K562 (cell line): ENCODE results near the gene MS4A1. TPM values are rescaled to one million over a fixed set of nuclear protein-coding genes. Genes with fewer than 3 reads are reported as not detected.

Source experiments
- ATF4 ChIP-seq: fragments of 450-650 bp; formaldehyde crosslinking; IDR thresholded peaks from 2 replicates; pipeline ENCODE4 v1.4.0; 2022; ENCODE audit warnings: mild to moderate bottlenecking, moderate library complexity
- DACH1 ChIP-seq: fragments of 450-650 bp; IDR thresholded peaks from 2 replicates; pipeline ENCODE4 v1.6.1; 2018; ENCODE audit not compliant: partially characterized antibody
- DMBX1 ChIP-seq: fragments of 250-450 bp; sonication (Bioruptor Pico); IDR thresholded peaks from 2 replicates; pipeline ENCODE4 v1.8.0; 2022; ENCODE audit warnings: inconsistent platforms, mild to moderate bottlenecking, moderate library complexity, borderline replicate concordance
- HDAC1 ChIP-seq, 2 experiments: fragments of 450-650 bp; IDR thresholded peaks; 2 replicates each; pipeline ENCODE4 v1.6.1; 2016 to 2017; ENCODE audit warnings: inconsistent platforms in 1 of 2, mild to moderate bottlenecking in 1 of 2, moderate library complexity in 1 of 2
- MNT ChIP-seq, 2 experiments: fragments of 450-650 bp; conservative IDR thresholded peaks; 2 replicates each; pipeline ENCODE4 v1.6.1; 2017; ENCODE audit warnings: mild to moderate bottlenecking in 2 of 2, moderate library complexity in 2 of 2
- NR2C2 ChIP-seq, 2 experiments: fragments of 200-800 bp in 1 of 2; sonication (Bioruptor generic) in 1 of 2; sonication (generic) in 1 of 2; formaldehyde crosslinking in 1 of 2; IDR thresholded peaks; 2 replicates each; pipeline versions ENCODE4 v1.6.1 to v1.8.0; 2016 to 2022; ENCODE audit warnings: mild to moderate bottlenecking in 1 of 2, missing compliant biosample characterization in 1 of 2, missing genetic modification characterization in 1 of 2, missing genetic modification reagents in 1 of 2
- SMAD4 ChIP-seq: fragments of 250-450 bp; sonication (Bioruptor Pico); conservative IDR thresholded peaks from 2 replicates; pipeline ENCODE4 v1.8.0; 2021; ENCODE audit warnings: inconsistent platforms, mild to moderate bottlenecking, moderate library complexity
- SNIP1 ChIP-seq: fragments of 450-650 bp; IDR thresholded peaks from 2 replicates; pipeline ENCODE4 v1.7.1; 2017; ENCODE audit warnings: low read depth, mild to moderate bottlenecking
- STAT5B ChIP-seq: fragments of 250-450 bp; sonication (Bioruptor Pico); IDR thresholded peaks from 2 replicates; pipeline ENCODE4 v1.8.0; 2021; ENCODE audit warnings: mild to moderate bottlenecking, inconsistent platforms
- polyA plus RNA-seq, 8 experiments: library from polyadenylated mRNA; depleted of rRNA in 4 of 8; stranded (reverse) in 5 of 8; unstranded in 3 of 8; fragments of >200 nt; fragmentation: Nextera tagmentation in 2 of 8; fragmentation: Illumina TruSeq in 1 of 8; extraction: Ambion mirVana in 2 of 8; extraction: Trizol in 1 of 8; gene quantifications; 2 replicates each; pipeline versions ENCODE4 v1.2.1 to v1.2.3, GENCODE V29; 2011 to 2014; ENCODE audit warnings: inconsistent platforms in 1 of 8, missing spikeins in 1 of 8
- total RNA-seq, 7 experiments: library from RNA; depleted of rRNA in 6 of 7; stranded (reverse); fragments of >200 nt in 6 of 7; fragmentation: Illumina TruSeq in 2 of 7; extraction: Trizol in 2 of 7; gene quantifications; 2 replicates each; pipeline versions ENCODE4 v1.2.1 to v1.2.3, GENCODE V29; 2011 to 2021; ENCODE audit warnings: low replicate concordance in 1 of 7
- TF ChIP-seq, protein P1 (sequence below): fragments of 250-450 bp; sonication (Bioruptor Pico); IDR thresholded peaks from 2 replicates; pipeline ENCODE4 v1.8.0; 2022; ENCODE audit warnings: inconsistent platforms, mild to moderate bottlenecking, moderate library complexity, borderline replicate concordance

MS4A1 gene
- total and polyA plus RNA-seq, 9 of the 15 experiments (the other 6 are each of a cell fraction or from before 2014, with no cell fraction given): 0.01 to 0.24 (median 0.03) TPM; not detected in 5

GRCh38 chr11:60429272-60429671 lies 26.4 kb upstream of the MS4A1 start, which contains the start of gene MS4A5 (continued):
- TF ChIP-seq, protein P1, sequence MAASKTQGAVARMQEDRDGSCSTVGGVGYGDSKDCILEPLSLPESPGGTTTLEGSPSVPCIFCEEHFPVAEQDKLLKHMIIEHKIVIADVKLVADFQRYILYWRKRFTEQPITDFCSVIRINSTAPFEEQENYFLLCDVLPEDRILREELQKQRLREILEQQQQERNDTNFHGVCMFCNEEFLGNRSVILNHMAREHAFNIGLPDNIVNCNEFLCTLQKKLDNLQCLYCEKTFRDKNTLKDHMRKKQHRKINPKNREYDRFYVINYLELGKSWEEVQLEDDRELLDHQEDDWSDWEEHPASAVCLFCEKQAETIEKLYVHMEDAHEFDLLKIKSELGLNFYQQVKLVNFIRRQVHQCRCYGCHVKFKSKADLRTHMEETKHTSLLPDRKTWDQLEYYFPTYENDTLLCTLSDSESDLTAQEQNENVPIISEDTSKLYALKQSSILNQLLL: no peak
- TF ChIP-seq DMBX1: no peak
- no peak for TF ChIP-seq DACH1
- TF ChIP-seq MNT (conservative IDR thresholded peaks at IDR 0.05): no peak
- TF ChIP-seq HDAC1 (IDR thresholded peaks at IDR 0.05): no peak
- no peak for TF ChIP-seq STAT5B (CRISPR knock-in tag)
- TF ChIP-seq SNIP1: no peak
- no peak for TF ChIP-seq NR2C2 (CRISPR knock-in tag; IDR thresholded peaks at IDR 0.05)
- TF ChIP-seq NR2C2 (tag; IDR thresholded peaks at IDR 0.05): no peak
- no peak for TF ChIP-seq ATF4
- no peak for TF ChIP-seq SMAD4
